Measurements from ENCODE around the gene LVRN. TPM values are rescaled to one million over a fixed set of nuclear protein-coding genes. Genes with fewer than 3 reads are reported as not detected.

LVRN gene
- total and polyA plus RNA-seq, 2 donors (not counting 3 experiments of a cell fraction or from before 2014, with no cell fraction given): 0.11 to 0.38 TPM

GRCh38 chr5:115941051-115941675 lies 21.1 kb upstream of the LVRN start:
- Histone ChIP-seq H3K79me2 (ENCODE audit: control insufficient read depth, insufficient read depth, low read length) (no peaks in the 10 kb centered on the region), H3K4me2 (ENCODE audit: insufficient read depth, low read length) (no peak overlapping the region), H3K4me3 (replicated peaks in 1 of 3; ENCODE audit: insufficient read depth in 1 of 3, low read depth in 1 of 3, low read length in 3 of 3) (no peak overlapping the region), H4K20me1 (replicated peaks; ENCODE audit: control insufficient read depth, extremely low read depth, insufficient read depth, low read length) (no peaks in the 10 kb centered on the region), H3K9me3 (replicated peaks; ENCODE audit: control insufficient read depth, insufficient read depth, low read length) (no peaks in the 10 kb centered on the region), H3K9me1 (replicated peaks; ENCODE audit: control insufficient read depth, extremely low read depth, insufficient read depth, low read length) (no peaks in the 10 kb centered on the region), H3K27me3 (ENCODE audit: control insufficient read depth in 2 of 2, insufficient read depth in 2 of 2, low read length in 2 of 2) (no peaks in the 10 kb centered on the region), H3K9ac (replicated peaks; ENCODE audit: extremely low read depth, insufficient read depth, low read length) (no peak overlapping the region), H2AFZ (ENCODE audit: low read depth, low read length) (no peak overlapping the region), H3K4me1 (ENCODE audit: control insufficient read depth, extremely low read depth, insufficient read depth, low read length) (no peaks in the 10 kb centered on the region), H3K27ac (ENCODE audit: insufficient read depth, low read depth, low read length) (no peak overlapping the region), H3K36me3 (ENCODE audit: control insufficient read depth in 2 of 2, extremely low read depth in 1 of 2, insufficient read depth in 2 of 2, low read length in 2 of 2) (no peaks in the 10 kb centered on the region)
- TF ChIP-seq FOS (IDR thresholded peaks at IDR 0.05; ENCODE audit: borderline replicate concordance, insufficient read depth, low read length) (no peak), JUN (IDR thresholded peaks at IDR 0.05; ENCODE audit: borderline replicate concordance, insufficient read depth, insufficient read length, low read depth) (no peak), POLR2A (IDR thresholded peaks at IDR 0.05; ENCODE audit: low read depth, low read length) (no peak), MYC (IDR thresholded peaks at IDR 0.05; ENCODE audit: low read depth, low read length) (no peak), MAX (IDR thresholded peaks at IDR 0.05; ENCODE audit: insufficient read depth, insufficient read length) (no peak), POLR2AphosphoS5 (IDR thresholded peaks at IDR 0.05; ENCODE audit: insufficient read depth, low read depth, low read length) (no peak), EZH2 (IDR thresholded peaks at IDR 0.05; ENCODE audit: borderline replicate concordance, low read depth, low read length, severe bottlenecking) (no peak), CTCF (IDR thresholded peaks at IDR 0.05; ENCODE audit: extremely low read depth in 1 of 2, insufficient read depth in 1 of 2, low read depth in 1 of 2, low read length in 2 of 2) (no peak), GATA2 (IDR thresholded peaks at IDR 0.05; ENCODE audit: insufficient read depth, insufficient read length, low read depth, low read length) (no peak)
- intact Hi-C loops (cut with micrococcal nuclease): no loop called here
- dilution Hi-C loops (cut with MboI; ENCODE audit: extremely low pct_ligation_motif_present, low sequenced_read_pairs): no loop called here
- FAIRE-seq: no peak
- DNase-seq (ENCODE audit: low read depth, low spot score): no peak
- no TSS peak for BruUV-seq (replicated peaks)
- POLR2A ChIA-PET: no interaction called here
- CTCF ChIA-PET: interaction anchor here (1.1 kb wide), 1 partner anchor 22 kb away, joined by 4 read pairs; the partner anchor contains the start of gene LVRN
